HG02588 (cell line): Measurements from ENCODE around the gene C1orf74.

Experiments
- ATAC-seq: cut with Tn5 transposase; IDR thresholded peaks from one replicate; pipeline ENCODE4 v1.9.1; 2021; ENCODE audit warnings: mild to moderate bottlenecking, moderate library complexity; ENCODE audit not compliant: unreplicated experiment

The C1orf74 gene

GRCh38 chr1:209747580-209748262, 36.6 kb downstream of the C1orf74 start:
- ATAC-seq = peak; percentile 83

- no peak for ATAC-seq
Observed at GRCh38 chr1:209746451-209747165, 37.8 kb downstream of the C1orf74 start.

GRCh38 chr1:209743145-209743482, 41.2 kb downstream of the C1orf74 start:
- no peak for ATAC-seq

- no peak for ATAC-seq
Observed at GRCh38 chr1:209742409-209743144, 41.8 kb downstream of the C1orf74 start.

GRCh38 chr1:209741889-209742288, 42.5 kb downstream of the C1orf74 start:
- ATAC-seq = no peak

GRCh38 chr1:209741193-209741592, 43.2 kb downstream of the C1orf74 start:
- ATAC-seq = no peak

- no peak for ATAC-seq
Observed at GRCh38 chr1:209738270-209738669, 46.1 kb downstream of the C1orf74 start.

- ATAC-seq = no peak
Observed at GRCh38 chr1:209737118-209737505, 47.2 kb downstream of the C1orf74 start.

- ATAC-seq = no peak
Observed at GRCh38 chr1:209736490-209737117, 47.8 kb downstream of the C1orf74 start.

GRCh38 chr1:209733409-209734192, 50.8 kb downstream of the C1orf74 start:
- no peak for ATAC-seq

GRCh38 chr1:209732725-209733124, 51.6 kb downstream of the C1orf74 start:
- no peak for ATAC-seq

GRCh38 chr1:209729436-209729835, 54.9 kb downstream of the C1orf74 start:
- ATAC-seq = no peak
